ENCODE results near the gene CHD6.
A peak's percentile ranks its signal among the peaks of the same experiment; 100 is the strongest.

CHD6 gene

DNA sequence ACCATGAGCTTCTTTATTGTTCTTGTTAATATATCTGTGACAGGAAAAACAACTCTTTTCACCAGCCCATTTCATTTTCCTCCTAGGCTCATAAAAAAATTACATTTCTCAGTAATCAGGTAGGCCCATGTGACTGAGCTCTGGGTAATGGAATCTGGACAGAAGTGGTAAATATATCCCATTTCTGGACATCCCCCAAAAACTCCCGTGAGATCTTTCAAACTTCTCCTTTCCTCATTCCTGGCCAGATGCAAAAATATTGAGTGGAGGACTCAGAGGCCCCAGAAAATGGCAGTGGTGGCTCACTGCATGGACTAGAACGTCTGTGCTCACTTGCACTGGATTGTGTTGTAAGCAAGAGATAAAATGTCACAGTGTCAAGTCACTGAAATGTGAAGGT is 3.8 kb upstream of the CHD6 start:
- H3K79me2 ChIP-seq (ENCODE audit: control insufficient read depth, insufficient read depth, low read length, unreplicated experiment), result peaks cover 6% of the 10 kb centered on the region
- H3K36me3 ChIP-seq (ENCODE audit: insufficient read depth, low read length), result no peaks in the 10 kb centered on the region
- H3K27ac ChIP-seq (ENCODE audit: low read depth, low read length), result no peak overlapping the region
- no peak overlapping the region for H2AFZ ChIP-seq (ENCODE audit: low read length, unreplicated experiment)
- H3K27me3 ChIP-seq (ENCODE audit: insufficient read depth, low read length), result no peaks in the 10 kb centered on the region
- peaks cover 2% of the 10 kb centered on the region for H3K4me1 ChIP-seq (ENCODE audit: control insufficient read depth, insufficient read depth, low read length, unreplicated experiment)
- no peak overlapping the region for H3K4me3 ChIP-seq (ENCODE audit: low read depth, low read length)

DNA sequence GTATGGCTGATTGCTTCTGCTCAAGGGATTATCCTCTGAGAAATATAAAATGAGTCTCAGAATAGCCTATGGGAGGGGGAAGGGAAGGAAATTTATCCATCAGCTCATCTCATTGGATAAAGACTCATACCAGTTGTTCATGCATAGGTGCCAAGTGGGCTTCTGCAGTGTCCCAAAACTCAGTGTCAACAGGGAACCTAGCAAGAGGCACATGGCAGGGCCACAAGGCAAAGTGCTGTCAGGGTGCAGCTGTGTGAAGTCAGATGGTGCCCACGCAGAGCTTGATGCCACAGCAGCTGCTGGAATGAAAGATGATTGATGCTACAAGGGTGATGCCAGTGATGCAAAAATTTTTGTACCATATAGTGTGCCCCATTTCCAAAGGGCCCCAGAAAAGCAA is 3.2 kb upstream of the CHD6 start:
- Histone ChIP-seq H3K79me2 (ENCODE audit: control insufficient read depth, insufficient read depth, low read length, unreplicated experiment) (peaks cover 12% of the 10 kb centered on the region), H3K27ac (ENCODE audit: low read depth, low read length) (no peak overlapping the region), H3K4me3 (ENCODE audit: low read depth, low read length) (no peak overlapping the region), H2AFZ (ENCODE audit: low read length, unreplicated experiment) (no peak overlapping the region), H3K27me3 (ENCODE audit: insufficient read depth, low read length) (no peaks in the 10 kb centered on the region), H3K36me3 (ENCODE audit: insufficient read depth, low read length) (no peaks in the 10 kb centered on the region), H3K4me1 (ENCODE audit: control insufficient read depth, insufficient read depth, low read length, unreplicated experiment) (peaks cover 7% of the 10 kb centered on the region)

DNA sequence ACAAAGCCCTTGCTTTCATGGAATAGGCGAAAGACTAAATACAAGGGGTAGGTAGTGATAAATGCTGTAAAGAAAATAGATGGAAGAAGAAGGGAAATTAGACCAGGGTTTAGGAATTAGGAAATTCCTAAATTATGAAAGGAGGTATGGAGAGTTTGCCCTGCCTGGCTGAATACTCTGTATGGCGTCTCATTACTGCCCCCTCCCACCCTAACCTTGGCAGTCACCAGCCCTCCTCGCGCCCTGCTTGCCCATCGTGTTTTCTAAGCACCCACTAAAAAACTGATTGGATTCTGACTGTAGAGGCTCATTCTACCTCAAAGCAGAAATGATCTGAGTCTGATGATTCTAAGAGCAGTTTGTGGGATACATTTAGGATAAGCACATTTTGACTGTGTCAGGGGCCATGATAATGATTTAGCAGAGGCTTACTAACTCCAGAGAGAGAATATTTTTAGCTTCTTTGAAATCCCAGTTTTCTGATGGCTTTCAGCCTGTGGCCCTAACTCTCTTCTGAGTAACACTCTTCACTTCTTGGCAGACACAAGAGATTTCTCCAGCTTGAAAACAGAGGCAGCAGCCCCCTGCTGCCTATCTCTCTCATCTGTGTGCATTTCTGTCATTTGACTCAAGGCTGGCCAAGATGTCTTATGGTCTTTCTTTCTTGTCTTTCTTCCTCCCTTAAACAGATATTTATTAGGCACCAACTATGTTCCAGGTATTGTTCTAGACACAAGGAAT is 1.4 kb upstream of the CHD6 start:
- H3K27ac ChIP-seq (ENCODE audit: low read depth, low read length), result no peak overlapping the region
- no peak overlapping the region for H2AFZ ChIP-seq (ENCODE audit: low read length, unreplicated experiment)
- H3K79me2 ChIP-seq (ENCODE audit: control insufficient read depth, insufficient read depth, low read length, unreplicated experiment), result peaks cover 30% of the 10 kb centered on the region
- H3K4me3 ChIP-seq (ENCODE audit: low read depth, low read length), result peak overlapping the region; percentile 80
- H3K27me3 ChIP-seq (ENCODE audit: insufficient read depth, low read length), result no peaks in the 10 kb centered on the region
- H3K4me1 ChIP-seq (ENCODE audit: control insufficient read depth, insufficient read depth, low read length, unreplicated experiment), result peaks cover 10% of the 10 kb centered on the region
- no peaks in the 10 kb centered on the region for H3K36me3 ChIP-seq (ENCODE audit: insufficient read depth, low read length)

DNA sequence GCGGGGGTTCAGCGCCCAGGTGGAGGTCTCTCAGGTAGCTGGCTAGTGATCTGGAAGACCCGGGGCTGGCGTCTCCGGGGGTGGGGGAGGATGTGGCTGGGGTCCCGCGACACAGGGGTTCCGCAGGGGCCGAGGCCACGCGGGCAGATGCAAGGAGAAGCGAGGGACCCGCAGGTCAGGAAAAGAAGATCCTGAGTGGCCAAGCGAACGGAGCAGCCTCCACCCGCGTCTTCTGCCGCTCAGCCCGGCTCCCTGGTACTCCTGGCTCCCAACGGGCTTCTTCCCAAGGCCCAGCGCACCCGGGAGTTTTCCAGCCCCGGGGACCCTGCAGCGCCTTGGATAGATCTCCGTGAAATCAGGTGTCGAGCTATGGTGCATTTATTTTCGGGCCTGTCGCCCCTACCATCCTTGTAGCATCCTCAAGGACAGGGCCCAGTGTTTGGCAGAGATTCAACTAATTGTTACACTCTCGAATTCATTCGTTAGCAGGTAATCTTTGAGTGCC is 682 bp upstream of the CHD6 start:
- Histone ChIP-seq H3K79me2 (ENCODE audit: control insufficient read depth, insufficient read depth, low read length, unreplicated experiment) (peaks cover 36% of the 10 kb centered on the region), H2AFZ (ENCODE audit: low read length, unreplicated experiment) (peak overlapping the region; percentile 75), H3K4me1 (ENCODE audit: control insufficient read depth, insufficient read depth, low read length, unreplicated experiment) (peaks cover 10% of the 10 kb centered on the region), H3K27ac (ENCODE audit: low read depth, low read length) (no peak overlapping the region), H3K27me3 (ENCODE audit: insufficient read depth, low read length) (no peaks in the 10 kb centered on the region), H3K4me3 (ENCODE audit: low read depth, low read length) (peak overlapping the region; percentile 80), H3K36me3 (ENCODE audit: insufficient read depth, low read length) (no peaks in the 10 kb centered on the region)

DNA sequence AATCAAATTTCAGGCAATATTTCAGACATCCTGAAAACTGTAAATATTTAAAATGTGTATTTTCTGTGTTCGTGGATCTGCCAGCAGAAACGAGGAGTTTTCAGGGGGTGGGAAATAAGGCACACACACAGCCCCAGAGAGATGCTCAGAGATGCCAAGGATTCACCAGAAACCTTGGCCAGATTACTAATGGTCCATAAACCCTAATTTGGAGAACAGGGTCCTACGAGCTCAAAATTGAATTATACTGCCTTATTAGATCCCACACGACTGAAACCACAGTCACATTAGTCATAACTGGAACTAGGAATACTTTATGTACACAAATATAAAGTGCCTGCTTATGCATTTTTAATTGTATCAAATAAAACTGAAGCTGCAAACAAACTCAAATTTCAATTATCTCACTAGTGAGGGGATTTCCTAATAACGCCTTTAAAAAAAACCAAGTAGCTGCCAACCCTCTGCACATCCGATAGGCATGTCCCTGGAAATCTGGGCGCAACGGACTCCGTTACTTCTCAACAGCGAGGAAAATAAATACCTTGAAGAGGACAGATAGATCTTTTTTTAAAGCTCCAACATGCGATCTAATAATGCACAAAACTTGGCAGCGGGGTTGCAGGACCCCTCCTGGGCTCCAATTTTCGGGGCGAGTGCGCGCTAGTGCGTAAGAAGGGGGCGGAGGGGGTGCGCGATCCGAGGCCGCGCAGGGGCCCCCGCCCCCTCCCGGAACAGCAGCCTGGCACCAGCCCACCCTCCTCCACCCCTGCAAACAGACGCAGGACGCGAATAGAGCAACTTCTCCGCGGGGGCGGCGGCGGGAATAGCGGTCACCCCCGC is 897 bp downstream of the CHD6 start:
- Histone ChIP-seq H3K79me2 (ENCODE audit: control insufficient read depth, insufficient read depth, low read length, unreplicated experiment) (peaks cover 51% of the 10 kb centered on the region), H3K36me3 (ENCODE audit: insufficient read depth, low read length) (no peaks in the 10 kb centered on the region), H3K4me1 (ENCODE audit: control insufficient read depth, insufficient read depth, low read length, unreplicated experiment) (peaks cover 10% of the 10 kb centered on the region), H2AFZ (ENCODE audit: low read length, unreplicated experiment) (peak overlapping the region; percentile 11), H3K27me3 (ENCODE audit: insufficient read depth, low read length) (no peaks in the 10 kb centered on the region), H3K4me3 (ENCODE audit: low read depth, low read length) (peak overlapping the region; percentile 80), H3K27ac (ENCODE audit: low read depth, low read length) (no peak overlapping the region)

DNA sequence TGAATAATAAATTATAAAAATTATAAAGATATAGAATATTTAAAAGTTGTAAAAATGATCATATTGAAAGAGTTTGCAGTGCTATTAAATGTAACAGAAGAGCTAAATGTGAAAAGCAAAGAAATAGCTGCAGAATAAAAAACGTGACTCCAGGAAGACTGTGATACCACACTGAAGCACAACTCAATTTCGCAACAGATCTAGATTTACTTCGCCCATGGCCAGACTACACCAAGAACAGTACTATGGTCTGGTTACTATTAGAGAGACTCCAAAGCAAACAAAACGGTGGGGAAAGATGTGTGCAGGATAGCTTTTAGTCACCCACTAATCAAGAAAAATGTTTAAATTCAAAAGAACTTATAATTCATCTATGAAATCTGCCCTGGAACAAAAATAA is 1.9 kb downstream of the CHD6 start:
- Histone ChIP-seq H3K27me3 (ENCODE audit: insufficient read depth, low read length) (no peaks in the 10 kb centered on the region), H2AFZ (ENCODE audit: low read length, unreplicated experiment) (no peak overlapping the region), H3K36me3 (ENCODE audit: insufficient read depth, low read length) (no peaks in the 10 kb centered on the region), H3K4me1 (ENCODE audit: control insufficient read depth, insufficient read depth, low read length, unreplicated experiment) (peaks cover 10% of the 10 kb centered on the region), H3K27ac (ENCODE audit: low read depth, low read length) (no peak overlapping the region), H3K79me2 (ENCODE audit: control insufficient read depth, insufficient read depth, low read length, unreplicated experiment) (peaks cover 61% of the 10 kb centered on the region), H3K4me3 (ENCODE audit: low read depth, low read length) (peak overlapping the region; percentile 80)

DNA sequence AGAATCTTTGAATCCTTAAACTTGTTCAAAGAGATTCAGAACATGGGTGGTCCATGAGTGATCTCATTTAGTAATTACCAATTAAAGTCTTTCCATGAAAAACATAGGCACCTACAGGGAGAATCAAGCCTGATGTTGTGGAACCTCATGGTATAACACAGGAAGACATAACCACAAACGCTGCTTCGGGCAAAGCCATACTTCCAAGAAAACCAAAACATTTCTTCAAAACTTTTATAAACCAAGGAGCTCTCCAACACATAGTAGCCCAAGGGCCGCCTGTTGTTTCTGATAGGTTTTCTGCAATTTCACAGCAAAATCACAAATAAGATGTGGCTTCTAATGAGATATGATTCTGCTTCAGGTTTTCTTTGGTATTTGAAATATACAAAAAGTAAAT is 2.5 kb downstream of the CHD6 start:
- no peak overlapping the region for H3K27ac ChIP-seq (ENCODE audit: low read depth, low read length)
- H3K4me1 ChIP-seq (ENCODE audit: control insufficient read depth, insufficient read depth, low read length, unreplicated experiment), result peaks cover 10% of the 10 kb centered on the region
- no peak overlapping the region for H2AFZ ChIP-seq (ENCODE audit: low read length, unreplicated experiment)
- no peak overlapping the region for H3K4me3 ChIP-seq (ENCODE audit: low read depth, low read length)
- no peaks in the 10 kb centered on the region for H3K27me3 ChIP-seq (ENCODE audit: insufficient read depth, low read length)
- H3K36me3 ChIP-seq (ENCODE audit: insufficient read depth, low read length), result no peaks in the 10 kb centered on the region
- H3K79me2 ChIP-seq (ENCODE audit: control insufficient read depth, insufficient read depth, low read length, unreplicated experiment), result peaks cover 62% of the 10 kb centered on the region

DNA sequence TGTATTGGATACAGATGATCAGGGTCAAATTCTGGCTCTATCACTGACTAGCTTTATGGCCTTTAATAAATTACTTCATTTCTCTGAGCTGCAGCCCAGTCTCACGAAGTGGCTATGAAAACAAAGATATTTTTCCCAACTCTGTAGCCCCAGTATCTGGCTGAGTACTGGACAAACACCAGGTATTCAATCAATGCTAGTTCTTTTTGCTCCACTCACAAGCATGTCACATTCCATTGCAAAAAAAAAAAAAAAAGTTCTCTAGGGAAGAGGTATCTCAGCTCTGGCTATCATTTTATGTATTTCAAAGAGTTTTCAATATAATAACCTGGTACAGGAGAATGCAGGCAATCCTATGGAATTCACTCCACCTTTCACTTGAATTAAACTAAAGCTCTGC is 3.1 kb downstream of the CHD6 start:
- Histone ChIP-seq H3K4me3 (ENCODE audit: low read depth, low read length) (no peak overlapping the region), H3K4me1 (ENCODE audit: control insufficient read depth, insufficient read depth, low read length, unreplicated experiment) (peaks cover 10% of the 10 kb centered on the region), H3K36me3 (ENCODE audit: insufficient read depth, low read length) (no peaks in the 10 kb centered on the region), H3K79me2 (ENCODE audit: control insufficient read depth, insufficient read depth, low read length, unreplicated experiment) (peaks cover 63% of the 10 kb centered on the region), H3K27ac (ENCODE audit: low read depth, low read length) (no peak overlapping the region), H3K27me3 (ENCODE audit: insufficient read depth, low read length) (no peaks in the 10 kb centered on the region), H2AFZ (ENCODE audit: low read length, unreplicated experiment) (no peak overlapping the region)

DNA sequence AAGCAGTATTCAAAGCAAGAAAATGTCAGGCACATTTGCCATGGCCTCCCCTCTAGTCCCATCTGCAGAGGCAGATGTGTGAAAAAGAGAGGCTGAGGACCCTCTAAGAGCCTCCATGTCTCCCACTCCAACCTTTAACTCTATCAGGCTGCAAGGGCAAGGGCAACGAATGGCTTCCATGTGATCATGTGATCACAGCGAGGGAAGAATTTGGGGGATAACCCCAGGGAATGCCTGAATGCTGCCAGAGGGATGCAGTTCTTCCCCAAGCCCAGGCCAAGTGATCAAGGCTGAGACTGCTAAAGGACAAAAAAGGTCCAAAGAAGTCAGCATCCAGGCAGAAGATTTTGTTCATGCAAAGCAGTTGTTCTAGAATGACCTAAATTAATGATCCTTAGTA is 4.9 kb downstream of the CHD6 start:
- peaks cover 76% of the 10 kb centered on the region for H3K79me2 ChIP-seq (ENCODE audit: control insufficient read depth, insufficient read depth, low read length, unreplicated experiment)
- no peaks in the 10 kb centered on the region for H3K27me3 ChIP-seq (ENCODE audit: insufficient read depth, low read length)
- H3K4me3 ChIP-seq (ENCODE audit: low read depth, low read length), result no peak overlapping the region
- no peak overlapping the region for H2AFZ ChIP-seq (ENCODE audit: low read length, unreplicated experiment)
- no peaks in the 10 kb centered on the region for H3K36me3 ChIP-seq (ENCODE audit: insufficient read depth, low read length)
- no peak overlapping the region for H3K27ac ChIP-seq (ENCODE audit: low read depth, low read length)
- H3K4me1 ChIP-seq (ENCODE audit: control insufficient read depth, insufficient read depth, low read length, unreplicated experiment), result peaks cover 10% of the 10 kb centered on the region

DNA sequence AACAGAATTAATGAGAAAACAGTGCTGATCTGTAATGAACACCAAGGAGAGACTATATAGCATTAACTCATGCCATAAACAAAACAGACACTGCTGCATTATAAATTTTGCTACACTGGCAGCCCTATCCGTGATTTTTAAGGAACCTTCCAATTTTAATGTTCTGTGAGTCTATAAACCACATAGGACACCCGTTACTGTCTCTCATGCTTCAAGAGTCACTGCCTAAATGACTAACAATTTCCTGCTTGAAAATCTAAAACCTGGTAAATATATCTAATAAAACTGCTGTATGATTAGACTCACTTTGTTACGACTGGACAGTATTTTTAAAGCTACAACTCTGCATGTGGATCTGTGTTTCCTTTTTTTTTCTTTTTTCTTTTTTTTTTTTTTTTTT is 8.7 kb downstream of the CHD6 start:
- no peaks in the 10 kb centered on the region for H3K36me3 ChIP-seq (ENCODE audit: insufficient read depth, low read length)
- no peaks in the 10 kb centered on the region for H3K27me3 ChIP-seq (ENCODE audit: insufficient read depth, low read length)
- no peak overlapping the region for H3K27ac ChIP-seq (ENCODE audit: low read depth, low read length)
- H3K4me3 ChIP-seq (ENCODE audit: low read depth, low read length), result no peak overlapping the region
- no peak overlapping the region for H2AFZ ChIP-seq (ENCODE audit: low read length, unreplicated experiment)
- H3K79me2 ChIP-seq (ENCODE audit: control insufficient read depth, insufficient read depth, low read length, unreplicated experiment), result peaks cover 64% of the 10 kb centered on the region
- H3K4me1 ChIP-seq (ENCODE audit: control insufficient read depth, insufficient read depth, low read length, unreplicated experiment), result no peaks in the 10 kb centered on the region

DNA sequence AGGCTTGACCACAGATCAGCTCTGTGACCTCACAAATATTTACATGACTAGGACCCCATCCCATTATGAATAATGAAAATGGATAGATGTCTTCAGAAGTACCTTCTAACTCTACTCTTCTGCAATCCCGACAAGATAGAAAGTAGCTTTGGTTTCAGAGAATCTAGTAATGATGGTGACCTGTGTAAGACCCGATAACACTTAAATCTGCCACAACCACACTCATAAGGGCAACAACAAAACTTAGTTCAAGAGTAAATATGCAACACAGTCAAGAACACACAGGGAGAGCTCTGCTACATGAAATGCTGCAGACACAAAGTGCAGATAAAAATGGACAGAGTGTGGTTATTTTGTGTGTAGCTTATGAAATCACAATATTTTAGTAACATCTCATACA is 9.6 kb downstream of the CHD6 start:
- H3K27me3 ChIP-seq (ENCODE audit: insufficient read depth, low read length), result no peaks in the 10 kb centered on the region
- no peaks in the 10 kb centered on the region for H3K4me1 ChIP-seq (ENCODE audit: control insufficient read depth, insufficient read depth, low read length, unreplicated experiment)
- H2AFZ ChIP-seq (ENCODE audit: low read length, unreplicated experiment), result no peak overlapping the region
- H3K79me2 ChIP-seq (ENCODE audit: control insufficient read depth, insufficient read depth, low read length, unreplicated experiment), result peaks cover 62% of the 10 kb centered on the region
- H3K4me3 ChIP-seq (ENCODE audit: low read depth, low read length), result no peak overlapping the region
- no peak overlapping the region for H3K27ac ChIP-seq (ENCODE audit: low read depth, low read length)
- no peaks in the 10 kb centered on the region for H3K36me3 ChIP-seq (ENCODE audit: insufficient read depth, low read length)

Data from ACC112 (cell line).